ENCODE results near the gene MOB1B. TPM values are rescaled to one million over a fixed set of nuclear protein-coding genes. Genes with fewer than 3 reads are reported as not detected.

The MOB1B gene
- total RNA-seq, 1 donor = 14.1 TPM

GRCh38 chr4:70914000-70914399 is 11.8 kb downstream of the MOB1B start:
- no peak for TF ChIP-seq CTCF (IDR thresholded peaks at IDR 0.05; ENCODE audit: extremely low read depth, low read depth, low read length)
- H4K20me1 ChIP-seq (ENCODE audit: insufficient read depth, low read length) = peaks cover 20% of the 10 kb centered on the region

GRCh38 chr4:70914631-70915030 is 12.5 kb downstream of the MOB1B start:
- Histone ChIP-seq H2AFZ (ENCODE audit: low read length) (no peak overlapping the region), H3K27me3 (ENCODE audit: insufficient read depth, low read length) (no peaks in the 10 kb centered on the region), H4K20me1 (ENCODE audit: insufficient read depth, low read length) (peaks cover 14% of the 10 kb centered on the region), H3K9me3 (ENCODE audit: low read depth, low read length) (no peaks in the 10 kb centered on the region), H3K79me2 (ENCODE audit: insufficient read depth, low read length) (peaks cover 83% of the 10 kb centered on the region), H3K4me1 (ENCODE audit: insufficient read depth, low read length) (peaks cover 12% of the 10 kb centered on the region), H3K4me2 (ENCODE audit: insufficient read depth, low read length) (peak overlapping the region; percentile 35), H3K36me3 (ENCODE audit: insufficient read depth, low read length) (no peaks in the 10 kb centered on the region), H3K27ac (ENCODE audit: low read depth, low read length) (peak overlapping the region; percentile 53), H3K4me3 (ENCODE audit: insufficient read depth, low read length) (no peak overlapping the region)
- TF ChIP-seq CTCF (IDR thresholded peaks at IDR 0.05; ENCODE audit: extremely low read depth, low read depth, low read length) = no peak
- DNase-seq (ENCODE audit: insufficient read length, low spot score, missing footprints) = no peak

More at GRCh38 chr4:70914000-70914399, 11.8 kb downstream of the MOB1B start:
- Histone ChIP-seq H3K9me3 (ENCODE audit: low read depth, low read length) (no peaks in the 10 kb centered on the region), H3K4me2 (ENCODE audit: insufficient read depth, low read length) (no peak overlapping the region), H3K36me3 (ENCODE audit: insufficient read depth, low read length) (no peaks in the 10 kb centered on the region), H3K4me3 (ENCODE audit: insufficient read depth, low read length) (no peak overlapping the region), H3K4me1 (ENCODE audit: insufficient read depth, low read length) (peaks cover 12% of the 10 kb centered on the region), H3K27ac (ENCODE audit: low read depth, low read length) (peak overlapping the region; percentile 53), H3K79me2 (ENCODE audit: insufficient read depth, low read length) (peaks cover 85% of the 10 kb centered on the region), H2AFZ (ENCODE audit: low read length) (no peak overlapping the region), H3K27me3 (ENCODE audit: insufficient read depth, low read length) (no peaks in the 10 kb centered on the region)
- no peak for DNase-seq (ENCODE audit: insufficient read length, low spot score, missing footprints)

GRCh38 chr4:70915036-70915815 is 13.1 kb downstream of the MOB1B start:
- Histone ChIP-seq H3K4me3 (ENCODE audit: insufficient read depth, low read length) (peak overlapping the region; percentile 13), H3K36me3 (ENCODE audit: insufficient read depth, low read length) (no peaks in the 10 kb centered on the region), H3K79me2 (ENCODE audit: insufficient read depth, low read length) (peaks cover 84% of the 10 kb centered on the region), H4K20me1 (ENCODE audit: insufficient read depth, low read length) (peaks cover 13% of the 10 kb centered on the region), H3K4me2 (ENCODE audit: insufficient read depth, low read length) (peak overlapping the region; percentile 51), H3K4me1 (ENCODE audit: insufficient read depth, low read length) (peaks cover 12% of the 10 kb centered on the region), H3K27me3 (ENCODE audit: insufficient read depth, low read length) (no peaks in the 10 kb centered on the region), H2AFZ (ENCODE audit: low read length) (no peak overlapping the region), H3K9me3 (ENCODE audit: low read depth, low read length) (no peaks in the 10 kb centered on the region), H3K27ac (ENCODE audit: low read depth, low read length) (peak overlapping the region; percentile 53)
- no peak for DNase-seq (ENCODE audit: insufficient read length, low spot score, missing footprints)
- no peak for TF ChIP-seq CTCF (IDR thresholded peaks at IDR 0.05; ENCODE audit: extremely low read depth, low read depth, low read length)

- H3K79me2 ChIP-seq (ENCODE audit: insufficient read depth, low read length) = peaks cover 86% of the 10 kb centered on the region
- DNase-seq (ENCODE audit: insufficient read length, low spot score, missing footprints) = no peak
- H3K4me2 ChIP-seq (ENCODE audit: insufficient read depth, low read length) = no peak overlapping the region
- no peak overlapping the region for H3K4me3 ChIP-seq (ENCODE audit: insufficient read depth, low read length)
- peaks cover 12% of the 10 kb centered on the region for H3K4me1 ChIP-seq (ENCODE audit: insufficient read depth, low read length)
- peak overlapping the region; percentile 53 for H3K27ac ChIP-seq (ENCODE audit: low read depth, low read length)
- no peaks in the 10 kb centered on the region for H3K9me3 ChIP-seq (ENCODE audit: low read depth, low read length)
- TF ChIP-seq CTCF (IDR thresholded peaks at IDR 0.05; ENCODE audit: extremely low read depth, low read depth, low read length) = no peak
- H2AFZ ChIP-seq (ENCODE audit: low read length) = no peak overlapping the region
- no peaks in the 10 kb centered on the region for H3K27me3 ChIP-seq (ENCODE audit: insufficient read depth, low read length)
- H3K36me3 ChIP-seq (ENCODE audit: insufficient read depth, low read length) = peaks cover 3% of the 10 kb centered on the region
- peaks cover 13% of the 10 kb centered on the region for H4K20me1 ChIP-seq (ENCODE audit: insufficient read depth, low read length)
Observed at GRCh38 chr4:70915874-70916559, 13.8 kb downstream of the MOB1B start.

Data from osteoblast (primary cell).